Stimulated activated CD8-positive, alpha-beta memory T cell treated with anti-CD3 and anti-CD28 coated beads, Interleukin-15, amount 100 ng/mL, for 1 hour (primary cell): ENCODE results near the gene GMDS.
A peak's percentile ranks its signal among the peaks of the same experiment; 100 is the strongest.

Experiments
- DNase-seq: peaks from one replicate; pipeline ENCODE4 v3.0.0-alpha.2; 2020; ENCODE audit warnings: low read depth

GMDS gene

DNA sequence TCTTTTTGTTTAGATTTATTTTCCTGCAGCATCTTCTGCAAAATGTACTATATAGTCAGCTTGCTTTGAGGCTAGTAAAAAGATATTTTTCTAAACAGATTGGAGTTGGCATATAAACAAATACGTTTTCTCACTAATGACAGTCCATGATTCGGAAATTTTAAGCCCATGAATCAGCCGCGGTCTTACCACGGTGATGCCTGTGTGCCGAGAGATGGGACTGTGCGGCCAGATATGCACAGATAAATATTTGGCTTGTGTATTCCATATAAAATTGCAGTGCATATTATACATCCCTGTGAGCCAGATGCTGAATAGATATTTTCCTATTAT, 632.5 kb downstream of the GMDS start:
- DNase-seq, result no peak

DNA sequence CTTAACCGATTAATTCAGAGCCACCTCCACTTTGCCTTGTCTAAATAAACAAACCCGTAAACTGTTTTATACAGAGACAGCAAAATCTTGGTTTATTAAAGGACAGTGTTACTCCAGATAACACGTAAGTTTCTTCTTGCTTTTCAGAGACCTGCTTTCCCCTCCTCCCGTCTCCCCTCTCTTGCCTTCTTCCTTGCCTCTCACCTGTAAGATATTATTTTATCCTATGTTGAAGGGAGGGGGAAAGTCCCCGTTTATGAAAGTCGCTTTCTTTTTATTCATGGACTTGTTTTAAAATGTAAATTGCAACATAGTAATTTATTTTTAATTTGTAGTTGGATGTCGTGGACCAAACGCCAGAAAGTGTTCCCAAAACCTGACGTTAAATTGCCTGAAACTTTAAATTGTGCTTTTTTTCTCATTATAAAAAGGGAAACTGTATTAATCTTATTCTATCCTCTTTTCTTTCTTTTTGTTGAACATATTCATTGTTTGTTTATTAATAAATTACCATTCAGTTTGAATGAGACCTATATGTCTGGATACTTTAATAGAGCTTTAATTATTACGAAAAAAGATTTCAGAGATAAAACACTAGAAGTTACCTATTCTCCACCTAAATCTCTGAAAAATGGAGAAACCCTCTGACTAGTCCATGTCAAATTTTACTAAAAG, 633.0 kb downstream of the GMDS start:
- no peak for DNase-seq

DNA sequence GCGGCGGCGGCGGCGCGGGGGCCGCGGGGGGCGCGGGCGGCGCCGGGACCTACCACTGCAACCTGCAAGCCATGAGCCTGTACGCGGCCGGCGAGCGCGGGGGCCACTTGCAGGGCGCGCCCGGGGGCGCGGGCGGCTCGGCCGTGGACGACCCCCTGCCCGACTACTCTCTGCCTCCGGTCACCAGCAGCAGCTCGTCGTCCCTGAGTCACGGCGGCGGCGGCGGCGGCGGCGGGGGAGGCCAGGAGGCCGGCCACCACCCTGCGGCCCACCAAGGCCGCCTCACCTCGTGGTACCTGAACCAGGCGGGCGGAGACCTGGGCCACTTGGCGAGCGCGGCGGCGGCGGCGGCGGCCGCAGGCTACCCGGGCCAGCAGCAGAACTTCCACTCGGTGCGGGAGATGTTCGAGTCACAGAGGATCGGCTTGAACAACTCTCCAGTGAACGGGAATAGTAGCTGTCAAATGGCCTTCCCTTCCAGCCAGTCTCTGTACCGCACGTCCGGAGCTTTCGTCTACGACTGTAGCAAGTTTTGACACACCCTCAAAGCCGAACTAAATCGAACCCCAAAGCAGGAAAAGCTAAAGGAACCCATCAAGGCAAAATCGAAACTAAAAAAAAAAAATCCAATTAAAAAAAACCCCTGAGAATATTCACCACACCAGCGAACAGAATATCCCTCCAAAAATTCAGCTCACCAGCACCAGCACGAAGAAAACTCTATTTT, 633.7 kb downstream of the GMDS start:
- no peak for DNase-seq

DNA sequence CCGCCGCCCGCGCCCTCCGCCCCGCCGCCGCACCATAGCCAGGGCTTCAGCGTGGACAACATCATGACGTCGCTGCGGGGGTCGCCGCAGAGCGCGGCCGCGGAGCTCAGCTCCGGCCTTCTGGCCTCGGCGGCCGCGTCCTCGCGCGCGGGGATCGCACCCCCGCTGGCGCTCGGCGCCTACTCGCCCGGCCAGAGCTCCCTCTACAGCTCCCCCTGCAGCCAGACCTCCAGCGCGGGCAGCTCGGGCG, 634.2 kb downstream of the GMDS start:
- no peak for DNase-seq

DNA sequence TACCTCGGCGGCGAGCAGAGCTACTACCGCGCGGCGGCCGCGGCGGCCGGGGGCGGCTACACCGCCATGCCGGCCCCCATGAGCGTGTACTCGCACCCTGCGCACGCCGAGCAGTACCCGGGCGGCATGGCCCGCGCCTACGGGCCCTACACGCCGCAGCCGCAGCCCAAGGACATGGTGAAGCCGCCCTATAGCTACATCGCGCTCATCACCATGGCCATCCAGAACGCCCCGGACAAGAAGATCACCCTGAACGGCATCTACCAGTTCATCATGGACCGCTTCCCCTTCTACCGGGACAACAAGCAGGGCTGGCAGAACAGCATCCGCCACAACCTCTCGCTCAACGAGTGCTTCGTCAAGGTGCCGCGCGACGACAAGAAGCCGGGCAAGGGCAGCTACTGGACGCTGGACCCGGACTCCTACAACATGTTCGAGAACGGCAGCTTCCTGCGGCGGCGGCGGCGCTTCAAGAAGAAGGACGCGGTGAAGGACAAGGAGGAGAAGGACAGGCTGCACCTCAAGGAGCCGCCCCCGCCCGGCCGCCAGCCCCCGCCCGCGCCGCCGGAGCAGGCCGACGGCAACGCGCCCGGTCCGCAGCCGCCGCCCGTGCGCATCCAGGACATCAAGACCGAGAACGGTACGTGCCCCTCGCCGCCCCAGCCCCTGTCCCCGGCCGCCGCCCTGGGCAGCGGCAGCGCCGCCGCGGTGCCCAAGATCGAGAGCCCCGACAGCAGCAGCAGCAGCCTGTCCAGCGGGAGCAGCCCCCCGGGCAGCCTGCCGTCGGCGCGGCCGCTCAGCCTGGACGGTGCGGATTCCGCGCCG, 634.7 kb downstream of the GMDS start:
- no peak for DNase-seq

DNA sequence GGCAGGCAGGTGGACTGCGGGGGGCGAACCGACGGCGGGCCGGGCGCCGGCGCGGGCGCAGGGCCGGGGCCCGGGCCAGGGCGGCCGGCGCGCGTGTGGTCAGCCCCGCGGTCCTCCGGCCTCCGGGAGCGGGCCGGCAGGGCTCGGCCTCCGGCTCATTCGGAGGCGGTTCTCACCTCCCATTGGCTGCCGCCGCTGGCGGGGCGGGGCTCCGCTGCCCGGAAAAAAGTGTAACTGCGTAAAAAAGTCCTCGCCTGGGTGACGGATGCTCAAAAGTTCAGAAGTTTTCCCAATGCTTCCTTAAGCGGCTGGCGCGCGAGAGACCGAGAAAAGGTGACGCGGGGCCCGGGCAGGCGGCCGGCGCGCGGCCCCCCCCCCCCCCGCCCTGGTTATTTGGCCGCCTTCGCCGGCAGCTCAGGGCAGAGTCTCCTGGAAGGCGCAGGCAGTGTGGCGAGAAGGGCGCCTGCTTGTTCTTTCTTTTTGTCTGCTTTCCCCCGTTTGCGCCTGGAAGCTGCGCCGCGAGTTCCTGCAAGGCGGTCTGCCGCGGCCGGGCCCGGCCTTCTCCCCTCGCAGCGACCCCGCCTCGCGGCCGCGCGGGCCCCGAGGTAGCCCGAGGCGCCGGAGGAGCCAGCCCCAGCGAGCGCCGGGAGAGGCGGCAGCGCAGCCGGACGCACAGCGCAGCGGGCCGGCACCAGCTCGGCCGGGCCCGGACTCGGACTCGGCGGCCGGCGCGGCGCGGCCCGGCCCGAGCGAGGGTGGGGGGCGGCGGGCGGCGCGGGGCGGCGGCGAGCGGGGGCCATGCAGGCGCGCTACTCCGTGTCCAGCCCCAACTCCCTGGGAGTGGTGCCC, 635.5 kb downstream of the GMDS start, which contains the start of gene FOXC1:
Gene FOXC1 (plus strand): TSS at position 268 of the 849 bp plus-strand sequence. CDS start 531 bp downstream, at position 799.
- no peak for DNase-seq

DNA sequence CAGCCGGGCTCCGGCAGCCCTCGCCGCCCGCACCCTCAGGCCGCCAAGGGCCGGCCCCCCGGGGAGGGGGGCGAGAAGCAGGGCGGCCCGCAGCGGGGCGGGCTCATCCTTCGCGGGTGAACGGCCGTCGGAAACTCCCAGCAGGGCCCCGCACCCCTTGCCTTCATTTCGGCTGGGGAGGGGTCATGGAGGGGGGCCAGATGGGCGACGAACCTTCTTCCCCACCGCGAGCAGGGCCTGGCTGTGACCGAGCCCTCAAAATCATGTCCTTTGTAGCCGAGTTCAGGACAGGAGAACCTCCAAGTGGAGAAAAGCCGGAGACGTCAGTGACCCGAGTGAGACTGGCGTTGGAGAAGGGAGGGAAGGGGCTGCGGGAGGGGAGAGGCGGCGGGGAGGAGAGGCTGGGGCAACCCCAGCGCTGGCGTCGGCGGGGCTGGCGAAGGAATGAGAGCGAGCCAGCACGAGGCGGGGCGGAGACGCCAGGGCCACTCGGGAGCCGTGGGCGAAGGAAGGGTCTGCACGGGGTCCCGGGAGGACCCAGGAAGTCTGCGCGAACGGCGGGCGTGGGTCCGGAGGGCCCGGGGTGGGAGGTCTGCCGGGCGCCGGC, 636.3 kb downstream of the GMDS start:
- no peak for DNase-seq

DNA sequence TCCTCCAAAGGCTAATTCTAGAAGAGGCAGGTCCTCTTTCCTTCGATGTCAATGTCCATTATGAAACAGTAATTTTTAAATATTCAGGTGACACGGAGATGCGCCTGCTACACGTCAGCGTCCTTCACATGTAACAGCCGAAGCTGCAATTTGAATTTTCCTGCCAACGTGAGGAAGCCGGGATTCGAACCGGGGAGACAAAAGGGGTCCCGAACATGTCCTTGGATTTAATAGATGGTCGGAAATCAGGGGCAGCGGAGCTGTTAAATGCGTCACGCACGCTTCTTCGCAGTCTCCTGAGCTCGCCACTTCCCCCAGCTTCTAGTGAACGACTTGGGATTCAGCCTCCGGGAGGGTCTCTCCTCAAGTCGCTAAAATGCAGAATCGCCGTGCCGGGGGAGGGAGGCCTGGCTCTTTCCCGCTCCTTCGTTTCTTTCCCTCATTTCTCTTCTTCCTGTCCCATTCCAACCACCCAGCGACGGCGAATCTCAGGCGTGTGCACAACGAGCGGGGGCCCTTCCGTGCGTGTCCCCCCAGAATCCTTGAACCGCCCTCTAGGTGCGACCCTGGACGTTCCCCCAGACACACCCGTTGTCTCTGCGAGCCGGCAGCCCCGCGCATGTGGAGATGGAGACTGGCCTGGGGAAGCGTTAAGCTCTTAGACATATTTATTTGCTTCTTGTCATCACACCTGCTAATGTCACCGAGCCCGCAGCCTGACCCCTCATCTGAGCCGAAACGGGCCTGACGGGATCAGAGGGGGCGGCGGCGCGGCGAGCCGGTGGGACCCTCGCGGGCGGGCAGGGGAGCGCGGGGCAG, 637.0 kb downstream of the GMDS start:
- DNase-seq, result no peak

DNA sequence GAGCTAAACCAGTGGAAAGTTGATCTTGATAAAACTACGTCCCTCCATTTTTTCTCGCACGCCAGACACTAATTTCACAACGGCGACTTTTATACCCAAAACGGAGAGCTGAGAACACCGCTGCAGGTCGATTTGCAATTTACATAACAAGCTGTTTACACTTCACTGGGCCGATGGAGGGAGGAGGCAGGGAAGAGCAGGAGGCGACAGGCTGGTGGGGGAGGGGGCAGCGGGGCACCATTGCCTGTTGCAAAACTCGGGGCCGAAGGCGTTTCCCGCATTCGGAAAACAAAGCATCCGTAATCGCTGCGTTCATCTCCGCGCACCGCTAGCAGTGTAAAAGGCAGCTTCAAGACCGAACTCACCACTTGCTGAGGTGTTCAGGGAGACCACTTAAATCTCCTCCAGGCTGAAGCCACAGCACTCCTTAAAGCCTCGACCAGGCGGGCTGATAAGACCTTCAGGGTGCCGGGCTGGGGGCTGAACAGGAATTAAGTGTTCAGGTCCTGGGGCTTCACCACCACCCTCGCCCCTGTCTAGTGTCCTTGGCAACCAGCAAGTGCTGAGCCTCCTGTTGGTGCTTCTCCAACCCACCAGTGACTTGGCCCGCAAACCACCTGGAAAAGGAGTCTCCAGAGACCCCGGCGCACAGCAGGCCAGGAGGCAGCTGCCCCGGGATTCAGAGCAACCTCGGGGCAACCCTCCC, 637.7 kb downstream of the GMDS start:
- DNase-seq, result no peak

DNA sequence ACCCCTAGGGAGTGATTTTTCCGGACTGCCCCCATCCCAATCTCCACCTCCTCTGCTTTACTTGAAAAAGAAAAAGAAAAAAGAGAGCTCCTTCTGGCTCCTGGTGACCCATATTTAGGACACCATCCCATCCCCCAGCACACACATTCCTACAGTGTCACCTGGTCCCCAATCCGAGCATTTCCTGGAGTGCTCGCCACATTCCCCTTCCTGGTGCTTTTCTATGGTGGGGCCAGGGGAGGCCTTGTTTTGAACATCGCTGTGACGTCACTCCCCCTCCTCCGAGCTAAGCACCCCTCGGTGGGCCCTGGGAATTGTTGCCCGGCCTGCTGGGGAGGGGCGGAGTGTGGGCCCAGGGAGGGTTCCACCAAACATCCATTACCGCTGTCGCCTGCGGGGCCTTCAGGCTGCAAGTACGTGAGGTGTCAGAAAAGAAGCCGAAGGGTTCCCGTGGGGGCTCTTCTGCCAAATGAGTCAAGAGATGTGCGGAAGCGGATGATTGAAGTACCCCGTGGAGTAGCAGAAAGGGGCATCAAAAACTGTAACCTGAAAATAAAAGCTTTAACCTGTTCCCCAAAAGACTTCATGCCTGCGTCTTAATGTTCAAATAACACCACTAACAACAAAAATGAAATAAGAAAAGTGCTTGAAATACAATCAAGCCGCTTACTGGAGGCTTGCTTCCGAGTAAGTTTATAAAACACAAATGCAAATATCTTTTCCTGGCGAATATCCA, 638.5 kb downstream of the GMDS start:
- no peak for DNase-seq

DNA sequence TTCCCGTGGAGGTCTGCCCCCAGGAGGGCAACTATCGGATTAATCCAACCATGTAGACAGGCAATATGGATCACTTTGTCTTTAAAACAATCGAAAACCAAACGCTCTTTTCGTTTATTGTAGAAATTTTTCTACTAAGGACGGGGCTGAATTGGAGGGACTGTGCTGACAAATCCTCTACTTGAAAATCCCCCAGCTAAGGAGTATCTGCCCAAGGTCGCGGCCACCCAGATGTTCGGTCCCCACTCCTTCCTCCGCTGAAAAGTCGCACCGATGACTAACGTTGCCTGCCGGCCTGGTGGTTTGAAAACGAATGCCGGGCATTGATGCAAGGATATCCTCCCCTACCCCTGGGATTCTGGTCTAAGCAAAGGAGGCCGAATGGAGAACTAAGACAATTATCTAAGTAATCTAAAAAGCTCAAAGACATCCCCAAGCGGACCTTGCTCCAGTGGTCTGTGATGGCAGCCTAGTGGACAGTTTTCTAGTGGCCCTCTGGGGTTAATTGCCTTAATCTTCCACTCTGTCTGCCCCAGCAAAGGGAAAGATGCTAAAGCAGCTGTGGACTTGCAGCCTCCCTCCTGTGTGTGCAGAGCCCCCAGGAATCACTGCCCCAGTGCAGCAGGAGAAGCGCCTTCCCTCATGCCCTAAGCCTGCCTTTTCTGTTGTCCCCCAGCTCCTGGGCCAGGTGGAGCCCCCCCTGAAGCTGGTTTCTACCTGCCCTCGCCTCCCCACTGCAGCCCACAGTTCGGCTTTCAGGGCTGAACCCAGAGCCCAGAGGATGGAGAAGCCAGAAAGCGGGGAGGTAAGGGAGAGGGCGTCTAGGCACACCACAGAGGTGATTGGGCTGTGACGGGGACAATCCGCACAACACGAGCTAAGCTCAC, 639.3 kb downstream of the GMDS start:
- no peak for DNase-seq

DNA sequence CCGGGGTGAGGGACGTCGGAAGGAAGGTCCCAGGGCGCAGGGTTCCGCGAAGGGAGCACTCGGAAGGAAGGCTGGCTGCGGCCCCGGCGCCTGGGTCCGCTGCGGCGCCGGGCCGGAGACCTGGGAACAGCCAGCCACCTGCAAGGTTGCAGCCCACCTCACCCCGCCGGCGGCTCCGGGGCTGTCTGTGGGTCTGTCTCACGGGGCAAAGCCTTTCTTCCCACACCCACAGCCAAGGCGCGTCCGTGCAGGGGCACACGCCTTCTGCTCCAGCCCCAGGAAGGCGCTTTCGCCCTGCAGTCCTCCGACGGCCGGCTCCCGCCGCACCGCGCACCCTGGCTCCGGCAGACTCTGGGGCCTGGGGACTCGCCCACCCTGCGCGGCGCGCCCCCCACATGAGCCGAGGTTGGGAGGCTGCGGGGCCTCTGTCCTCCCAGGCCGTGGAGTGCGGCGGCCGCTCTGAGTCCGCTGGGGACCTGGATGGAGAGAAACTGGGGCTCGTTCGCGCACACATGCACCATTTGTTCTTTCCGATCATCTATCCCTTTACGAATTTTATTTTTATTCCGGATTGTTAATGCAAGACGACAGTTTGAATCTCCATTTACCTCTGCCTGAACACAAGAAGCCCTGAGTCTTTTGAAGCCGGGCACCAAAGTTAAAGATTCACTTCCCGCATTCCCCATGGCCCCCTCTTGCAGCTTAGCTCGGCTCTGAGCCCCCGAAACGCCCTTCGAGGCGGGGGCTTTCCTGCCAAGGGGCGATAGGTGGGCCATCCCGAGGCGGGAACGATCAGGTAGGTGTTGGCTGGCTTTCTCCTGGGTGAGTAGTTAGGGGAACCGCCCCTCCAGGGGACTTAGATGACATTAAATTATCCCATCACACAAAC, 640.2 kb downstream of the GMDS start:
- no peak for DNase-seq

DNA sequence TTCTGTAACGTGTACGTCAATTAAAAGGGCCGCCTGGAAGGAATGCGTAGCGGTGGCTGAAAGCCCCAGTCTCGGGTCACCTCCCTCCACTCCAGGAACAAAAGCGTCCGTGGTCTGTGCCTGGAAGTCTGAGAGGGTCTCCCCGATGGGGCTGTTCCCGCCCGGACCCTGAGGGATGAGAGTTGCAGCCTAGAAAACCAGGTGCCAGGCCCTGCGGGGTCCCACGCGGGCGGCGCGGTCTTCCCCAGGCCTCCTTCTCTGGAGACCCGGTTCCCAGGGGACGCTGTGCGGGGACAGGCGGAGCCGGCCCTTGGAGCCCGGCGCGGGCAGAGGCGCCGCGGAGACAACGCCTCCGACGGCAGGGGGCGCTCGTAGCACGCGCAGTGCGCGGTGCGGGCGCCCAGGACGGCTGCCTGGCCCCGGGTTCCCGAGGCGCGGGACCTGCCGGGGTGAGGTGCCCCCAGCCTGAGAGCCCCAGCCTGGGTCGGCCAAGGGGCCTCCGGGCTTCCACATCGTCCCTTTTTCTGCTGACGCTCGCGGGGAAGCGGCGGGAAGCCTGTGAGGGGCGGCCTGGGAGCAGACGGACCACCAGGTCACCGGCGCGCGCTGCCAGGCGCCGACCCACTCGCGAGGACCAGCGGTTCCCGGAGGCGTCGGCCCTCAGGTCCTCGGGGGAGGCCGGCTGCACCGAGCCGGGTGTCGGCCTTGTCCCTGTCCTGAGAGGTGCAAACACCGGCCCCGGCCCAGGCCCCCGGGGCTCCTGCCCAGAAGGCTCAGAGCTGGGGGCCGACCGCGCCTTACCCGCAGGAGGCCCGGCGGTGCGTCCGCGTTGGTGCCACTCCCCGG, 641.0 kb downstream of the GMDS start:
- peak; percentile 29 for DNase-seq

DNA sequence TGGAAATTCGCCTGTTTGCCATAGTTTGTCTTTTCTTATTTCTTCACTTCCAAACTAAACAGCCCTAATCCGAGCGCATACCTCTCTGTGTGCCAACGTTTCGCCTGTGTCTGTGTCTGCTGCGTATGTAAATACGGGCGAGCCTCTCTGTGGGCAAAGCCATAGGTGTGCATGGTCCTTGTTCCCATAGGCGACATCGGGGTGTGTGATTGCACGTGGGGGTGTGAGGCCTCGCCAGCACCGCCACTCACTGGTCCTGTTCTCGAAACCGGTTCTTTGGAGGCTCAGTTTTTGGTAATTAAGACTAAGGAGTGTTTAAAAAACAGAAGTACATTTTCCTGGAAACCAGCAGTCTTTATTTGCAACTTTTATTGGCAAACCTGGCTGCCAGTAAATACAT, 641.7 kb downstream of the GMDS start:
- DNase-seq, result no peak

DNA sequence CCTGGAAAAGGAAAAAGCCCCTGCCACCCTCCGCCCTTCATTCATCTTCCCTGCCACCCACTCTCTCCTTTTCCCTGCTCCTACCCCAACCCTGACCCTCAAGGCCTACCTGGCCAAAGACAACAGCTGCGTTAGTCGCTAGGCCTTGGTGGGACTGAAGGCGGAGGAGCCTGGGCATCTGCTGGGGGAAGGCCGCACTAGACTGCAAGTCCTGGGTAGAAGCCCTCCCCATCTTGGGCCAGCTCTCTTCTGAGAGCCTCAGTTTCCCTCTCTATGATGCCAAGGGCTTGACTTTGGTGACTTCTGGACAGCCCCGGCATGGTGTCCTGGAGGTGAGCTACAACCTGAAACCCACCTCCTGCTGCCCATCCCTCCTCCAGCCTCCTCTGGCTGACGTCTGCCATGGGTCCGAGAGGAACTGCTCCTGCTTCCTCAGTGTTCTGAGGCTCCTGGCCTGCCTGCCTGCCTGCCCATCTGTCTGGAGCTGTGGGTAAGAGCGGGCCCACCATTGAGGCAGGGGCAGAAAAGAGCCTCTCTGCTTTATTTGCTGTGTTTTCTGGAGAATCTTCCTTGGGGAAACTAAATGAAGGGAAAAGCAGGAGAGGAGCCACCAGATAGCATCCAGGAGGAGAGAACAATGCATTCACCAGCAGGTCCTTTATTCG, 643.2 kb downstream of the GMDS start:
- DNase-seq, result no peak
